GM12878 (cell line): Measurements from ENCODE around the gene WDR19. TPM values are rescaled to one million over a fixed set of nuclear protein-coding genes. Genes with fewer than 3 reads are reported as not detected.

Experiments used
- ATAC-seq: fragments of 200-7000 bp; cut with Tn5 transposase; 3 replicates; pipeline ENCODE4 v1.9.1; 2020; ENCODE audit warnings: mild to moderate bottlenecking, moderate library complexity
- BruUV-seq: library from RNA; stranded (reverse); fragments of 400-500 nt; replicated peaks from 2 replicates; lab custom pipeline; 2021; lab: Mats Ljungman, UMichigan
- CTCF ChIA-PET: fragments of 300-600 bp; sonication (Branson Sonifier 250); formaldehyde crosslinking; extraction: SDS; loops from one replicate; lab custom pipeline; 2021; ENCODE audit warnings: inconsistent platforms; lab: Yijun Ruan, JAX
- POLR2A ChIA-PET: fragments of 350-600 bp; formaldehyde crosslinking; extraction: SDS; loops from one replicate; lab custom pipeline; 2021; ENCODE audit warnings: inconsistent platforms; lab: Charles Lee
- RAD21 ChIA-PET: fragments of 300-600 bp; sonication (Branson Sonifier 250); formaldehyde crosslinking; loops from one replicate; lab custom pipeline; 2023; ENCODE audit warnings: antibody characterized with exemption; ENCODE audit not compliant: unreplicated experiment; lab: Charles Lee
- SMC1A ChIA-PET: fragments of 300-600 bp; sonication (Branson Sonifier 250); formaldehyde crosslinking; loops from one replicate; lab custom pipeline; 2023; ENCODE audit not compliant: unreplicated experiment, uncharacterized antibody; lab: Charles Lee
- DNase-seq: peaks from one replicate; pipeline ENCODE4 v3.0.0-alpha.2; 2011; ENCODE audit warnings: low read depth, low spot score
- FAIRE-seq: peaks from 3 replicates; lab custom pipeline; 2011; peaks lifted over from hg19 to GRCh38; lab: Jason Lieb, UNC
- H2AFZ ChIP-seq: 2 replicates; pipeline ENCODE4 v1.6.0; 2011; ENCODE audit warnings: low read depth, low read length, control low read depth; ENCODE audit not compliant: control insufficient read depth
- H3K27ac ChIP-seq: 2 replicates; pipeline ENCODE4 v1.5.1; 2011; ENCODE audit warnings: control low read depth; ENCODE audit not compliant: control insufficient read depth, insufficient read depth
- H3K27me3 ChIP-seq, 2 experiments: replicated peaks in 1 of 2; 2 replicates each; pipeline versions ENCODE4 v1.6.0 to v1.6.1; 2011; ENCODE audit warnings: low read length in 1 of 2; ENCODE audit not compliant: control insufficient read depth in 2 of 2, insufficient read depth in 2 of 2
- H3K36me3 ChIP-seq, 2 experiments: 2 replicates each; pipeline ENCODE4 v1.5.1; 2011; ENCODE audit warnings: low read length in 1 of 2; ENCODE audit not compliant: control insufficient read depth in 2 of 2, insufficient read depth in 2 of 2
- H3K4me1 ChIP-seq: 2 replicates; pipeline ENCODE4 v1.6.1; 2011; ENCODE audit warnings: mild to moderate bottlenecking, low read length, moderate library complexity, mixed read lengths; ENCODE audit not compliant: control insufficient read depth, insufficient read depth
- H3K4me2 ChIP-seq: 2 replicates; pipeline ENCODE4 v1.6.0; 2011; ENCODE audit warnings: control low read depth; ENCODE audit not compliant: control insufficient read depth, insufficient read depth
- H3K4me3 ChIP-seq: fragments of 200-600 bp; sonication (generic); 2 replicates; pipeline ENCODE4 v1.5.1; 2016
- H3K79me2 ChIP-seq: 2 replicates; pipeline ENCODE4 v1.6.0; 2011; ENCODE audit warnings: low read length; ENCODE audit not compliant: control insufficient read depth, insufficient read depth
- H3K9ac ChIP-seq: 2 replicates; pipeline ENCODE4 v1.8.0; 2011; ENCODE audit warnings: low read length, control low read depth, mixed read lengths; ENCODE audit not compliant: control insufficient read depth, insufficient read depth
- H3K9me3 ChIP-seq: replicated peaks from 3 replicates; pipeline ENCODE4 v1.5.1; 2011; ENCODE audit warnings: mild to moderate bottlenecking, low read length; ENCODE audit not compliant: control insufficient read depth, insufficient read depth
- H4K20me1 ChIP-seq: 2 replicates; pipeline ENCODE4 v1.6.0; 2011; ENCODE audit not compliant: control insufficient read depth, insufficient read depth
- HCFC1 ChIP-seq: fragments of 150-350 bp; IDR thresholded peaks from 2 replicates; pipeline ENCODE4 v1.6.1; 2014; ENCODE audit warnings: low read length
- NFYA ChIP-seq: IDR thresholded peaks from 2 replicates; pipeline ENCODE4 v1.6.1; 2011; ENCODE audit warnings: low read depth, mild to moderate bottlenecking, low read length, improper control_type of control experiment, borderline replicate concordance
- RAD51 ChIP-seq: fragments of 450-650 bp; IDR thresholded peaks from 2 replicates; pipeline ENCODE4 v1.6.1; 2016; ENCODE audit warnings: moderate library complexity, mild to moderate bottlenecking, inconsistent platforms
- RELA ChIP-seq: fragments of 450-650 bp; IDR thresholded peaks from 2 replicates; pipeline ENCODE4 v1.8.0; 2014; ENCODE audit warnings: borderline replicate concordance; ENCODE audit not compliant: partially characterized antibody
- ZBTB4 ChIP-seq: fragments of 450-650 bp; formaldehyde crosslinking; IDR thresholded peaks from 2 replicates; pipeline ENCODE4 v1.4.0; 2022; ENCODE audit warnings: mild to moderate bottlenecking, moderate library complexity
- ZNF217 ChIP-seq: fragments of 450-650 bp; IDR thresholded peaks from 2 replicates; pipeline ENCODE4 v1.6.1; 2017; ENCODE audit warnings: antibody characterized with exemption, mild to moderate bottlenecking
- WGBS: methylation state at CpG from one replicate; pipeline ENCODE4 v1.1.6; 2016; ENCODE audit warnings: low lambda C conversion rate; ENCODE audit not compliant: insufficient replicate concordance, insufficient coverage; ENCODE audit errors: missing lambda C conversion rate; 5-methylcytosine and 5-hydroxymethylcytosine counted together
- in situ Hi-C: fragments of 300-500 bp; cut with MboI; formaldehyde crosslinking; loops from 9 replicates; pipeline ENCODE4 v1.14.3; 2018; ENCODE audit warnings: mixed read lengths
- intact Hi-C: fragments of 100-400 bp; cut with micrococcal nuclease; formaldehyde crosslinking; loops from one replicate; pipeline ENCODE4 v1.14.2; 2022; ENCODE audit not compliant: unreplicated experiment
- polyA plus RNA-seq, 11 experiments: library from polyadenylated mRNA; depleted of rRNA in 4 of 11; unstranded in 6 of 11; stranded (reverse) in 5 of 11; fragments of >200 nt; fragmentation: Nextera tagmentation in 4 of 11; fragmentation: Illumina TruSeq in 1 of 11; extraction: Ambion mirVana in 4 of 11; extraction: Trizol in 1 of 11; gene quantifications; 1 replicate in 1 of 11; 2 replicates in 10 of 11; pipeline versions ENCODE4 v1.2.1 to v1.2.3, GENCODE V29; 2011 to 2016; ENCODE audit warnings: inconsistent platforms in 2 of 11, missing spikeins in 2 of 11, low read depth in 1 of 11
- total RNA-seq, 4 experiments: library from RNA; depleted of rRNA in 3 of 4; stranded (reverse); fragments of >200 nt in 3 of 4; fragmentation: Illumina TruSeq in 1 of 4; extraction: Trizol in 1 of 4; gene quantifications; 2 replicates each; pipeline versions ENCODE4 v1.2.1 to v1.2.3, GENCODE V29; 2013 to 2021
- TF ChIP-seq, protein P1 (sequence below): fragments of 450-650 bp; IDR thresholded peaks from 2 replicates; pipeline ENCODE4 v1.6.1; 2016; ENCODE audit warnings: mild to moderate bottlenecking, moderate library complexity, borderline replicate concordance
- TF ChIP-seq, protein P2 (sequence below): fragments of 450-650 bp; formaldehyde crosslinking; IDR thresholded peaks from 2 replicates; pipeline ENCODE4 v1.5.0; 2022; ENCODE audit warnings: mild to moderate bottlenecking, missing genetic modification characterization

WDR19 gene
- total and polyA plus RNA-seq, 10 of the 15 experiments (the other 5 are each of a cell fraction or from before 2014, with no cell fraction given) = 3.5 to 15.4 (median 7.3) TPM

DNA sequence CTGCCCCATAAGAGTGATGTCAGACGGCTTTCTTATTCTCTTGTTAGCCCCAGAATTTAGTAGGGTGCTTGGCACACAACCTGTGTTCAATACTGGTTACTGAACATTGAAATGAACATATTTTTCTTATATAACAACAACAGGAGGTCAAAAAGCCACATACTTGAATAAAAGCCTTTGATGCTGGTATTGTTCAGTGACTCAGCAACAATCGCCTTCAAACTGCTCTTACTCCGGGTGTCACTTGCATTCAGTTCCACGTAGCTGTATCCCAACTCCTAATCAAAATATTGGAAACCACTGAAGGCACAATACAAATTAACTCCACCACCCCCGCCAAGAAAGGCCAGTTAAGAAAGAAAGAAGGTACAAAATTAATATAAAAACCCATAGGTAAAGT lies 122.3 kb downstream of the WDR19 start (continued):
- TF ChIP-seq, protein P1, sequence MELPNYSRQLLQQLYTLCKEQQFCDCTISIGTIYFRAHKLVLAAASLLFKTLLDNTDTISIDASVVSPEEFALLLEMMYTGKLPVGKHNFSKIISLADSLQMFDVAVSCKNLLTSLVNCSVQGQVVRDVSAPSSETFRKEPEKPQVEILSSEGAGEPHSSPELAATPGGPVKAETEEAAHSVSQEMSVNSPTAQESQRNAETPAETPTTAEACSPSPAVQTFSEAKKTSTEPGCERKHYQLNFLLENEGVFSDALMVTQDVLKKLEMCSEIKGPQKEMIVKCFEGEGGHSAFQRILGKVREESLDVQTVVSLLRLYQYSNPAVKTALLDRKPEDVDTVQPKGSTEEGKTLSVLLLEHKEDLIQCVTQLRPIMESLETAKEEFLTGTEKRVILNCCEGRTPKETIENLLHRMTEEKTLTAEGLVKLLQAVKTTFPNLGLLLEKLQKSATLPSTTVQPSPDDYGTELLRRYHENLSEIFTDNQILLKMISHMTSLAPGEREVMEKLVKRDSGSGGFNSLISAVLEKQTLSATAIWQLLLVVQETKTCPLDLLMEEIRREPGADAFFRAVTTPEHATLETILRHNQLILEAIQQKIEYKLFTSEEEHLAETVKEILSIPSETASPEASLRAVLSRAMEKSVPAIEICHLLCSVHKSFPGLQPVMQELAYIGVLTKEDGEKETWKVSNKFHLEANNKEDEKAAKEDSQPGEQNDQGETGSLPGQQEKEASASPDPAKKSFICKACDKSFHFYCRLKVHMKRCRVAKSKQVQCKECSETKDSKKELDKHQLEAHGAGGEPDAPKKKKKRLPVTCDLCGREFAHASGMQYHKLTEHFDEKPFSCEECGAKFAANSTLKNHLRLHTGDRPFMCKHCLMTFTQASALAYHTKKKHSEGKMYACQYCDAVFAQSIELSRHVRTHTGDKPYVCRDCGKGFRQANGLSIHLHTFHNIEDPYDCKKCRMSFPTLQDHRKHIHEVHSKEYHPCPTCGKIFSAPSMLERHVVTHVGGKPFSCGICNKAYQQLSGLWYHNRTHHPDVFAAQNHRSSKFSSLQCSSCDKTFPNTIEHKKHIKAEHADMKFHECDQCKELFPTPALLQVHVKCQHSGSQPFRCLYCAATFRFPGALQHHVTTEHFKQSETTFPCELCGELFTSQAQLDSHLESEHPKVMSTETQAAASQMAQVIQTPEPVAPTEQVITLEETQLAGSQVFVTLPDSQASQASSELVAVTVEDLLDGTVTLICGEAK = no peak
- TF ChIP-seq NFYA = no peak

DNA sequence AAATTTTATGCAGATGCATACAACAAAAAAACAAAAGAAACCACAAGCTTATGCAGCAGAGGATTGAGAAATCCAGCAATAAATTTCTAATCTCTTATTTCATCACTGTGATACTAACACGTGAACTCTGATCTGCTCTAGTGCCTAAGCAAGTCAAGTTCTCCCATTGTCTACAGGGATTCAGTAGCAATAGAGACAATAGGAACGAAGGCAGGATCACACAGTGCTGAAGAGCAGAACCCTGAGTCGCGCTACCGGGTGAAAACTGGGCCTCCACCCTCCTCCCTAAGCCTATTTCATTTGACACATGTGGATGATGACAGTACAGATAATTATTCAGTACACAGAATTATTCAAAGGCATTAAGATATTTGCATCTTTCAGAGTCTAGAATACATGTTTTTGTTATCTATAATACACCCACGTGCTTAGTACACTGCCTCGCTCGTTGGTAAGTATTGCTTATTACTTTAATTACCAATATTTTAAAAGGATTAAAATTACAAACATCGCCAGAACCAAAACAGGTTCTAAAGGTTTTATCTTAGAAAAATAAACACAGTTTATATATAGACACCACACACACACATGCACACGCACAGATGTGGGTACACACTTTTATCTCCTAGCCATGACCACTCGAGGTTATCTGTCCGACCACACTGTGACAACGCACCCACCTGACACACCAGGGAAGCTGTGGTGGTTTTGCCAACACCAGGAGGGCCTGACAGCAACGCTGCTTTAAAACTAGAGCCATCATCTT lies 123.8 kb downstream of the WDR19 start:
- FAIRE-seq (no peak), ATAC-seq (no peak), DNase-seq (no peak)
- Histone ChIP-seq H3K4me1 (no peaks in the 10 kb centered on the region), H4K20me1 (no peaks in the 10 kb centered on the region), H3K27ac (no peak overlapping the region), H3K4me2 (no peak overlapping the region), H3K36me3 (peaks cover 13 to 33% of the 10 kb centered on the region in 2 experiments), H2AFZ (no peak overlapping the region), H3K4me3 (no peak overlapping the region), H3K9ac (no peak overlapping the region), H3K27me3 (no peaks in the 10 kb centered on the region), H3K9me3 (no peaks in the 10 kb centered on the region), H3K79me2 (no peaks in the 10 kb centered on the region)
- CTCF ChIA-PET = no interaction called here
- 90% methylated on average over 14 of the region's 14 CpGs for WGBS
- intact Hi-C loops = no loop called here
- in situ Hi-C loops = no loop called here
- RAD21 ChIA-PET = no interaction called here
- BruUV-seq = no TSS peak
- SMC1A ChIA-PET = no interaction called here
- POLR2A ChIA-PET = no interaction called here
- TF ChIP-seq HCFC1 (no peak), ZBTB4 (no peak), RAD51 (no peak), ZNF217 (no peak), RELA (no peak)
- TF ChIP-seq, protein P2, sequence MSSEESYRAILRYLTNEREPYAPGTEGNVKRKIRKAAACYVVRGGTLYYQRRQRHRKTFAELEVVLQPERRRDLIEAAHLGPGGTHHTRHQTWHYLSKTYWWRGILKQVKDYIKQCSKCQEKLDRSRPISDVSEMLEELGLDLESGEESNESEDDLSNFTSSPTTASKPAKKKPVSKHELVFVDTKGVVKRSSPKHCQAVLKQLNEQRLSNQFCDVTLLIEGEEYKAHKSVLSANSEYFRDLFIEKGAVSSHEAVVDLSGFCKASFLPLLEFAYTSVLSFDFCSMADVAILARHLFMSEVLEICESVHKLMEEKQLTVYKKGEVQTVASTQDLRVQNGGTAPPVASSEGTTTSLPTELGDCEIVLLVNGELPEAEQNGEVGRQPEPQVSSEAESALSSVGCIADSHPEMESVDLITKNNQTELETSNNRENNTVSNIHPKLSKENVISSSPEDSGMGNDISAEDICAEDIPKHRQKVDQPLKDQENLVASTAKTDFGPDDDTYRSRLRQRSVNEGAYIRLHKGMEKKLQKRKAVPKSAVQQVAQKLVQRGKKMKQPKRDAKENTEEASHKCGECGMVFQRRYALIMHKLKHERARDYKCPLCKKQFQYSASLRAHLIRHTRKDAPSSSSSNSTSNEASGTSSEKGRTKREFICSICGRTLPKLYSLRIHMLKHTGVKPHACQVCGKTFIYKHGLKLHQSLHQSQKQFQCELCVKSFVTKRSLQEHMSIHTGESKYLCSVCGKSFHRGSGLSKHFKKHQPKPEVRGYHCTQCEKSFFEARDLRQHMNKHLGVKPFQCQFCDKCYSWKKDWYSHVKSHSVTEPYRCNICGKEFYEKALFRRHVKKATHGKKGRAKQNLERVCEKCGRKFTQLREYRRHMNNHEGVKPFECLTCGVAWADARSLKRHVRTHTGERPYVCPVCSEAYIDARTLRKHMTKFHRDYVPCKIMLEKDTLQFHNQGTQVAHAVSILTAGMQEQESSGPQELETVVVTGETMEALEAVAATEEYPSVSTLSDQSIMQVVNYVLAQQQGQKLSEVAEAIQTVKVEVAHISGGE (CRISPR knock-in tag) = no peak
